ENCODE measurements around the gene INTS12.

Gene INTS12

DNA sequence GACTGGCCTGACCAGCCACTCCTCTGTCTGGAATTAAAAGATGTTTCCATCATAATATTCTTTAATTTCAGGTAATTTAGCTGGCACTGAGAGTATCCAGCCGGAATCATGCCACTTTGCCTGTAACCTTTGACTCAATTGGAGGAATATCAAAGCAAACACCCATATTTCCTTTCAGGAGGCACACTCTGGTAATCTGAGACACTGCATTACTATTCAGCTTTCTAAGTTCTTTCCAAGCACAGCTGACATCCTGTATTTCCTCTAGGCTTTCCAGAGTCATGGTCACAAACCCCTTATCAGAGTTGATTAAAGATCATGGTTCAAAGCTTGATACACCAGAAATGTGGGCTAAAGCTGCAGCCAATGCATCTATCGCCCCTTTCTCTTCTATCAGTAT is 29.3 kb downstream of the INTS12 start:
- no peak for DNase-seq (ENCODE audit: low spot score)
- no peak for TF ChIP-seq CTCF (IDR thresholded peaks at IDR 0.05; ENCODE audit: extremely low read depth, missing control alignments)

GRCh38 chr4:105677709-105678108 is 30.8 kb downstream of the INTS12 start:
- DNase-seq (ENCODE audit: low spot score), result no peak
- no peak for TF ChIP-seq CTCF (IDR thresholded peaks at IDR 0.05; ENCODE audit: extremely low read depth, missing control alignments)

DNA sequence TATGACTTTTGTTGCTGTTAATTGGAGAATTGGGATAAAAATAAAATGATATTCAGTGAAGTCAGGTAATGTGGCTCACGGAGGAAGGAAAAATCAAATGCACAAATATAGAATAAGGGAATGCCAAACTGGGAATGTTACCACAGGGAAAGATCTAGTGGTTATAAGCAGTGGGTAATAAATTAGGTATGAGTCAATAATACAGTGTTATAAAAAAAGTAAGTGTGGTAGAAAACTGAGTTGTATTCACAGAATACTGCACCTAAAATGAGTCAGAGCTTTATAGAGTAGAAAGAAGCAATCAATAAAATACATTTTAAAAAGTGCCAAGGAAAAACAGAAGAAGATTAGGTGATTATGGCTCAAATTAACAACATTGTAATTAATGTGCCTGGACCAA is 34.5 kb downstream of the INTS12 start:
- DNase-seq (ENCODE audit: low spot score), result no peak
- no peak for TF ChIP-seq CTCF (IDR thresholded peaks at IDR 0.05; ENCODE audit: extremely low read depth, missing control alignments)

DNA sequence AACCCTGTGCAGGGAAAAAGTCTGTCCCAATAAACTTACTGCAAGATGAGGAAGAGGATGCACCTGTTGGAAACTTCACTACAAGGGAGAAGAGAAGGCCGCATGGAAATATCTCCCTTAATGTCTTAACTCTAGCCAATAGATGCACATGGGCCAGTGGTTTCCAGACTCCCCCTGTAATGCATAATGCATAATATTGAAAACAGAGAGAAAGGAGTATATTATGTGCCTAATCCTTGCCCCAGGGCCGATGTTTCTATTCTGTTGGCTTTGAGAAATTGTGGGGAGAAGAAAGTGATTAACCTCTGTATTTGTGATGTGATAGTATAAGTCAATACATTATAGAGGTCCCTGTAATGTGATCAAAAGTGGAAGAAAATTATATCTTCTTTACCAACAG is 37.2 kb downstream of the INTS12 start:
- DNase-seq (ENCODE audit: low spot score), result no peak
- no peak for TF ChIP-seq CTCF (IDR thresholded peaks at IDR 0.05; ENCODE audit: extremely low read depth, missing control alignments)

DNA sequence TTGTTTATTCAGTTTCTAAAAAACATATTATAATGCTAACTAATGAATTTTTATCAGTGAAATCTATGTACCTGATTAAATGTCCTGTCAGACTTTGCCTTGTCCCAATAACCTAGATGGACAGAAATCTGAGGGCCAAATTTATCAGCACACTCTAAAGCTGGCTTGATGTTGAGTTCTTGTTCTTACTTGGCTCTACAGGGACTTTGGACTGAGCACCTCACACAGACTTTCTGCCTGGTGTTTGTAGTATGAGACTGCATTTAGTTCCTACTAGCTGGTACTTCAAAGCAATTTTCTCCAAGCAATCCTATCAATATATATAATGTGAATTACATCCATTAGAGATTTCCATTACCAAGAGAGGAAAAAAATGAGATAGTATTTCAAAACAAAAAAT is 37.8 kb downstream of the INTS12 start:
- no peak for DNase-seq (ENCODE audit: low spot score)
- TF ChIP-seq CTCF (IDR thresholded peaks at IDR 0.05; ENCODE audit: extremely low read depth, missing control alignments), result no peak

DNA sequence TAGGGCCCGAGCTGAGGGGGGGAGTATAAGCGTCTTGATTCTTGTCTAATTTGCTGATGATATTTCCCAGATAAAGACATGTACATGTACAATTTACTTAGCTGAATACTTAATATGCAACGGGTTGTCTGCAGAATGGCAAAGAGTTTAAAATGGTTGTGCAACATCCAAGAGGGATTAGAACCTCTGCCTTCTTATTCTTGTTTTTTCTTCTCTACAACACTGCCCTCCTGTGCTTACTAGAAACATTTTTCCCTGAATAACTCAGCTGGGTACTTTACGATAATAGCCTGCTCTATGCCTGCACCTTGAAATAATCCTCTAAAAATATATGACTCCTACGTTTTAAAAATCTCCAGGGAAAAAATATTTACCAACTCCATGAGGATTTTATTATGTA is 41.8 kb downstream of the INTS12 start:
- DNase-seq (ENCODE audit: low spot score), result peak; percentile 29

DNA sequence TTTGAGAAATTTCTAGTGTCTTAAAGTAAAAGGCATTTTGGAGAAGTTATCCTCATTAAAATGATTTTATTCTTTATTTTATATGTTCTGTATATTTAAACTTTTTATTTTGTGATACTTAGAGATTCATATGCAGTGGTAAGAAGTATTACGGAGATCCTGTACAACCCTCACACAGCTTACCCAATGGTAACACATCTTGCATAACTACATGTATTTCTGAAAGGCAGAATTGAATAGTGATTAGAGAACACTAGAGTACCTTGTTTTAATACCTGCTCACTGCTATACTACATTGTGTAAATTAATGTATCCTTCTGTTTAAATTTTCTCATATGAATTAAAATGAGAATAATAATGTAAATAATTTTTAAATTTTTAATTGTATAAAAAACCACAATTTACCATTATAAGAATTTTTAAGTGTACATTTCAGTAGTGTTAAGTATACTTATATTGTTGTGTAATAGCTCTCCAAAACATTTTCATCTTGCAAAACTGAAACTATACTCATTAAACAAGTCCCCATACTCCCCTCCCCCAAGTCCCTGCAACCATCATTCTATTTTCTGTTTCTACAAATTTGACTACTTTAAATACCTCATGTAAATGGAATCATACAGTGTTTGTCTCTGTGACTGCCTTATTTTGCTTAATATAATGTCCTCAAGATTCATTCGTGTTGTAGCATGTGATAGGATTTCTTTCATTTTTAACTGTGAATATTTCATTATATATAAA is 45.4 kb downstream of the INTS12 start:
- DNase-seq (ENCODE audit: low spot score), result no peak
- TF ChIP-seq CTCF (IDR thresholded peaks at IDR 0.05; ENCODE audit: extremely low read depth, missing control alignments), result no peak

More for the DNA sequence above, 41.8 kb downstream of the INTS12 start:
- peak; percentile 22 for TF ChIP-seq CTCF (IDR thresholded peaks at IDR 0.05; ENCODE audit: extremely low read depth, missing control alignments)

All from GM20000 (cell line).